H1 (cell line): ENCODE results near the gene CASP8AP2.

ENCODE experiments used
- CTCF ChIP-seq, 3 experiments: IDR thresholded peaks; 1 replicate in 2 of 3; 2 replicates in 1 of 3; pipeline versions ENCODE4 v1.5.1 to v1.6.1; 2011; ENCODE audit warnings: low read length in 3 of 3, mild to moderate bottlenecking in 3 of 3, inconsistent platforms in 2 of 3, low read depth in 1 of 3, moderate library complexity in 1 of 3; ENCODE audit not compliant: insufficient read depth in 1 of 3; ENCODE audit errors: control extremely low read depth in 1 of 3
- HDAC2 ChIP-seq, 2 experiments: fragments of 300-600 bp in 1 of 2; sonication (generic) in 1 of 2; IDR thresholded peaks; 2 replicates each; pipeline ENCODE4 v1.6.1; 2011 to 2012; ENCODE audit warnings: low read depth in 2 of 2, low read length in 2 of 2, mild to moderate bottlenecking in 2 of 2, moderate library complexity in 2 of 2, borderline replicate concordance in 1 of 2, inconsistent platforms in 1 of 2

GRCh38 chr6:89799756-89800155 is 29.9 kb upstream of the CASP8AP2 start:
- no peak for TF ChIP-seq CTCF (IDR thresholded peaks at IDR 0.05; ENCODE audit: control extremely low read depth in 1 of 3, insufficient read depth in 1 of 3, low read depth in 1 of 3, low read length in 3 of 3)
- no peak for TF ChIP-seq HDAC2 (IDR thresholded peaks at IDR 0.05; ENCODE audit: borderline replicate concordance in 1 of 2, low read depth in 2 of 2, low read length in 2 of 2)
